Measurements from ENCODE around the gene TRAF3.

TRAF3 gene

GRCh38 chr14:102899516-102899900, 122.3 kb downstream of the TRAF3 start:
- Histone ChIP-seq H3K27me3 (ENCODE audit: control insufficient read depth, insufficient read depth, low read length, poor library complexity, severe bottlenecking) (no peaks in the 10 kb centered on the region), H3K4me1 (ENCODE audit: control insufficient read depth, insufficient read depth, low read length) (no peaks in the 10 kb centered on the region), H3K9me3 (ENCODE audit: control insufficient read depth, low read length) (no peaks in the 10 kb centered on the region), H3K4me3 (ENCODE audit: insufficient read depth, low read depth, low read length) (no peak overlapping the region), H3K36me3 (ENCODE audit: control insufficient read depth, insufficient read depth, low read length) (no peaks in the 10 kb centered on the region), H3K27ac (ENCODE audit: insufficient read depth, low read depth, low read length, poor library complexity, severe bottlenecking) (no peak overlapping the region)
- 93 to 95% methylated on average over 6 to 8 of the region's 8 CpGs for WGBS, 2 experiments

- WGBS, 2 experiments: 93 to 94% methylated on average over 39 of the region's 39 CpGs
- Histone ChIP-seq H3K27ac (ENCODE audit: insufficient read depth, low read depth, low read length, poor library complexity, severe bottlenecking) (no peak overlapping the region), H3K4me1 (ENCODE audit: control insufficient read depth, insufficient read depth, low read length) (no peaks in the 10 kb centered on the region), H3K36me3 (ENCODE audit: control insufficient read depth, insufficient read depth, low read length) (no peaks in the 10 kb centered on the region), H3K27me3 (ENCODE audit: control insufficient read depth, insufficient read depth, low read length, poor library complexity, severe bottlenecking) (no peaks in the 10 kb centered on the region), H3K9me3 (ENCODE audit: control insufficient read depth, low read length) (no peaks in the 10 kb centered on the region), H3K4me3 (ENCODE audit: insufficient read depth, low read depth, low read length) (no peak overlapping the region)
These were observed 123.7 kb downstream of the TRAF3 start for GRCh38 chr14:102900631-102901571.

- H3K4me1 ChIP-seq (ENCODE audit: control insufficient read depth, insufficient read depth, low read length): no peaks in the 10 kb centered on the region
- 91 to 93% methylated on average over 4 of the region's 4 CpGs for WGBS, 2 experiments
- H3K4me3 ChIP-seq (ENCODE audit: insufficient read depth, low read depth, low read length): no peak overlapping the region
- H3K27ac ChIP-seq (ENCODE audit: insufficient read depth, low read depth, low read length, poor library complexity, severe bottlenecking): no peak overlapping the region
- H3K27me3 ChIP-seq (ENCODE audit: control insufficient read depth, insufficient read depth, low read length, poor library complexity, severe bottlenecking): no peaks in the 10 kb centered on the region
- no peaks in the 10 kb centered on the region for H3K9me3 ChIP-seq (ENCODE audit: control insufficient read depth, low read length)
- peaks cover 3% of the 10 kb centered on the region for H3K36me3 ChIP-seq (ENCODE audit: control insufficient read depth, insufficient read depth, low read length)
These were observed 124.4 kb downstream of the TRAF3 start for GRCh38 chr14:102901633-102902032.

- Histone ChIP-seq H3K4me3 (ENCODE audit: insufficient read depth, low read depth, low read length) (no peak overlapping the region), H3K9me3 (ENCODE audit: control insufficient read depth, low read length) (no peaks in the 10 kb centered on the region), H3K27ac (ENCODE audit: insufficient read depth, low read depth, low read length, poor library complexity, severe bottlenecking) (no peak overlapping the region), H3K4me1 (ENCODE audit: control insufficient read depth, insufficient read depth, low read length) (no peaks in the 10 kb centered on the region), H3K27me3 (ENCODE audit: control insufficient read depth, insufficient read depth, low read length, poor library complexity, severe bottlenecking) (no peaks in the 10 kb centered on the region), H3K36me3 (ENCODE audit: control insufficient read depth, insufficient read depth, low read length) (peaks cover 6% of the 10 kb centered on the region)
- WGBS, 2 experiments: 90 to 95% methylated on average over 7 of the region's 7 CpGs
These were observed 124.8 kb downstream of the TRAF3 start for GRCh38 chr14:102902086-102902485.

GRCh38 chr14:102902523-102903247, 125.4 kb downstream of the TRAF3 start:
- H3K27ac ChIP-seq (ENCODE audit: insufficient read depth, low read depth, low read length, poor library complexity, severe bottlenecking): no peak overlapping the region
- no peaks in the 10 kb centered on the region for H3K27me3 ChIP-seq (ENCODE audit: control insufficient read depth, insufficient read depth, low read length, poor library complexity, severe bottlenecking)
- H3K9me3 ChIP-seq (ENCODE audit: control insufficient read depth, low read length): no peaks in the 10 kb centered on the region
- no peak overlapping the region for H3K4me3 ChIP-seq (ENCODE audit: insufficient read depth, low read depth, low read length)
- H3K36me3 ChIP-seq (ENCODE audit: control insufficient read depth, insufficient read depth, low read length): peaks cover 6% of the 10 kb centered on the region
- 93 to 94% methylated on average over 12 of the region's 12 CpGs for WGBS, 2 experiments
- no peaks in the 10 kb centered on the region for H3K4me1 ChIP-seq (ENCODE audit: control insufficient read depth, insufficient read depth, low read length)

GRCh38 chr14:102903248-102903888, 126.1 kb downstream of the TRAF3 start:
- Histone ChIP-seq H3K27me3 (ENCODE audit: control insufficient read depth, insufficient read depth, low read length, poor library complexity, severe bottlenecking) (no peaks in the 10 kb centered on the region), H3K4me3 (ENCODE audit: insufficient read depth, low read depth, low read length) (no peak overlapping the region), H3K27ac (ENCODE audit: insufficient read depth, low read depth, low read length, poor library complexity, severe bottlenecking) (no peak overlapping the region), H3K36me3 (ENCODE audit: control insufficient read depth, insufficient read depth, low read length) (peaks cover 6% of the 10 kb centered on the region), H3K9me3 (ENCODE audit: control insufficient read depth, low read length) (no peaks in the 10 kb centered on the region), H3K4me1 (ENCODE audit: control insufficient read depth, insufficient read depth, low read length) (no peaks in the 10 kb centered on the region)
- WGBS, 2 experiments: 94% methylated on average over 29 of the region's 29 CpGs

- Histone ChIP-seq H3K4me3 (ENCODE audit: insufficient read depth, low read depth, low read length) (no peak overlapping the region), H3K4me1 (ENCODE audit: control insufficient read depth, insufficient read depth, low read length) (no peaks in the 10 kb centered on the region), H3K9me3 (ENCODE audit: control insufficient read depth, low read length) (no peaks in the 10 kb centered on the region), H3K36me3 (ENCODE audit: control insufficient read depth, insufficient read depth, low read length) (peaks cover 6% of the 10 kb centered on the region), H3K27me3 (ENCODE audit: control insufficient read depth, insufficient read depth, low read length, poor library complexity, severe bottlenecking) (no peaks in the 10 kb centered on the region), H3K27ac (ENCODE audit: insufficient read depth, low read depth, low read length, poor library complexity, severe bottlenecking) (no peak overlapping the region)
- WGBS, 2 experiments: 96% methylated on average over 7 of the region's 7 CpGs
These were observed 126.8 kb downstream of the TRAF3 start for GRCh38 chr14:102903889-102904512.

- Histone ChIP-seq H3K36me3 (ENCODE audit: control insufficient read depth, insufficient read depth, low read length) (peaks cover 6% of the 10 kb centered on the region), H3K9me3 (ENCODE audit: control insufficient read depth, low read length) (no peaks in the 10 kb centered on the region), H3K4me1 (ENCODE audit: control insufficient read depth, insufficient read depth, low read length) (no peaks in the 10 kb centered on the region), H3K27me3 (ENCODE audit: control insufficient read depth, insufficient read depth, low read length, poor library complexity, severe bottlenecking) (no peaks in the 10 kb centered on the region), H3K4me3 (ENCODE audit: insufficient read depth, low read depth, low read length) (no peak overlapping the region), H3K27ac (ENCODE audit: insufficient read depth, low read depth, low read length, poor library complexity, severe bottlenecking) (no peak overlapping the region)
- WGBS, 2 experiments: 95 to 97% methylated on average over 38 of the region's 38 CpGs
These were observed 128.2 kb downstream of the TRAF3 start for GRCh38 chr14:102905116-102906108.

- H3K27ac ChIP-seq (ENCODE audit: insufficient read depth, low read depth, low read length, poor library complexity, severe bottlenecking): no peak overlapping the region
- 96 to 97% methylated on average over 30 of the region's 30 CpGs for WGBS, 2 experiments
- H3K36me3 ChIP-seq (ENCODE audit: control insufficient read depth, insufficient read depth, low read length): peaks cover 6% of the 10 kb centered on the region
- H3K4me1 ChIP-seq (ENCODE audit: control insufficient read depth, insufficient read depth, low read length): no peaks in the 10 kb centered on the region
- H3K27me3 ChIP-seq (ENCODE audit: control insufficient read depth, insufficient read depth, low read length, poor library complexity, severe bottlenecking): no peaks in the 10 kb centered on the region
- no peak overlapping the region for H3K4me3 ChIP-seq (ENCODE audit: insufficient read depth, low read depth, low read length)
- no peaks in the 10 kb centered on the region for H3K9me3 ChIP-seq (ENCODE audit: control insufficient read depth, low read length)
These were observed 129.5 kb downstream of the TRAF3 start for GRCh38 chr14:102906616-102907302.
